ENCODE measurements around the gene NLRP9.

Gene NLRP9

GRCh38 chr19:55702131-55702627 lies 36.0 kb downstream of the NLRP9 start:
- no peak for DNase-seq

- no peak for DNase-seq
Observed at GRCh38 chr19:55700813-55701212, 37.4 kb downstream of the NLRP9 start.

- no peak for DNase-seq
Observed at GRCh38 chr19:55699221-55699620, 39.0 kb downstream of the NLRP9 start.

GRCh38 chr19:55698256-55698655 lies 39.9 kb downstream of the NLRP9 start:
- DNase-seq = no peak

- no peak for DNase-seq
Observed at GRCh38 chr19:55697698-55698097, 40.5 kb downstream of the NLRP9 start.

GRCh38 chr19:55697069-55697440 lies 41.1 kb downstream of the NLRP9 start:
- no peak for DNase-seq

- DNase-seq = no peak
Observed at GRCh38 chr19:55696301-55697068, 41.7 kb downstream of the NLRP9 start.

GRCh38 chr19:55695511-55696290 lies 42.5 kb downstream of the NLRP9 start:
- DNase-seq = no peak

GRCh38 chr19:55694656-55695491 lies 43.3 kb downstream of the NLRP9 start:
- no peak for DNase-seq

GRCh38 chr19:55694241-55694655 lies 44.0 kb downstream of the NLRP9 start:
- DNase-seq = no peak

GRCh38 chr19:55693336-55693974 lies 44.7 kb downstream of the NLRP9 start:
- DNase-seq = no peak

- no peak for DNase-seq
Observed at GRCh38 chr19:55692681-55693081, 45.5 kb downstream of the NLRP9 start.

- no peak for DNase-seq
Observed at GRCh38 chr19:55691561-55692481, 46.4 kb downstream of the NLRP9 start.

- DNase-seq = no peak
Observed at GRCh38 chr19:55690769-55691545, 47.2 kb downstream of the NLRP9 start.

GRCh38 chr19:55690109-55690768 lies 48.0 kb downstream of the NLRP9 start:
- DNase-seq = no peak

GRCh38 chr19:55689411-55690108 lies 48.6 kb downstream of the NLRP9 start:
- no peak for DNase-seq

GRCh38 chr19:55688422-55689218 lies 49.6 kb downstream of the NLRP9 start:
- no peak for DNase-seq
